Bronchial epithelial cell (primary cell): ENCODE measurements around the gene GLG1. TPM values are rescaled to one million over a fixed set of nuclear protein-coding genes. Genes with fewer than 3 reads are reported as not detected.
A peak's percentile ranks its signal among the peaks of the same experiment; 100 is the strongest.

Source experiments
- DNase-seq: peaks from one replicate; pipeline ENCODE4 v3.0.0-alpha.2; 2010; ENCODE audit warnings: low read depth
- FAIRE-seq: peaks from 2 replicates; lab custom pipeline; 2011; peaks lifted over from hg19 to GRCh38; lab: Jason Lieb, UNC
- H3K27me3 ChIP-seq: 2 replicates; pipeline ENCODE4 v1.5.1; 2011; ENCODE audit warnings: low read length; ENCODE audit not compliant: control insufficient read depth, insufficient read depth
- H3K36me3 ChIP-seq: 2 replicates; pipeline ENCODE4 v1.5.1; 2011; ENCODE audit warnings: low read length; ENCODE audit not compliant: control insufficient read depth, insufficient read depth
- H3K4me3 ChIP-seq: 2 replicates; pipeline ENCODE4 v1.5.1; 2011; ENCODE audit warnings: mild to moderate bottlenecking, low read depth, low read length, control low read depth
- CTCF ChIP-seq: IDR thresholded peaks from 2 replicates; pipeline ENCODE4 v1.5.1; 2011; ENCODE audit warnings: mild to moderate bottlenecking, moderate library complexity, low read length, control low read depth, inconsistent platforms; ENCODE audit not compliant: insufficient read depth, severe bottlenecking
- total RNA-seq: library from RNA; depleted of rRNA; stranded (reverse); fragments of >200 nt; gene quantifications from 2 replicates; pipeline ENCODE4 v1.2.1, GENCODE V29; 2014

Gene GLG1
- total RNA-seq, 1 donor from 2014 or later: 65.0 TPM

GRCh38 chr16:74577882-74578366 is 29.0 kb downstream of the GLG1 start:
- no peak for TF ChIP-seq CTCF
- no peak overlapping the region for H3K4me3 ChIP-seq
- no peaks in the 10 kb centered on the region for H3K36me3 ChIP-seq
- FAIRE-seq (no peak), DNase-seq (peak; percentile 88)
- H3K27me3 ChIP-seq: no peaks in the 10 kb centered on the region

DNA sequence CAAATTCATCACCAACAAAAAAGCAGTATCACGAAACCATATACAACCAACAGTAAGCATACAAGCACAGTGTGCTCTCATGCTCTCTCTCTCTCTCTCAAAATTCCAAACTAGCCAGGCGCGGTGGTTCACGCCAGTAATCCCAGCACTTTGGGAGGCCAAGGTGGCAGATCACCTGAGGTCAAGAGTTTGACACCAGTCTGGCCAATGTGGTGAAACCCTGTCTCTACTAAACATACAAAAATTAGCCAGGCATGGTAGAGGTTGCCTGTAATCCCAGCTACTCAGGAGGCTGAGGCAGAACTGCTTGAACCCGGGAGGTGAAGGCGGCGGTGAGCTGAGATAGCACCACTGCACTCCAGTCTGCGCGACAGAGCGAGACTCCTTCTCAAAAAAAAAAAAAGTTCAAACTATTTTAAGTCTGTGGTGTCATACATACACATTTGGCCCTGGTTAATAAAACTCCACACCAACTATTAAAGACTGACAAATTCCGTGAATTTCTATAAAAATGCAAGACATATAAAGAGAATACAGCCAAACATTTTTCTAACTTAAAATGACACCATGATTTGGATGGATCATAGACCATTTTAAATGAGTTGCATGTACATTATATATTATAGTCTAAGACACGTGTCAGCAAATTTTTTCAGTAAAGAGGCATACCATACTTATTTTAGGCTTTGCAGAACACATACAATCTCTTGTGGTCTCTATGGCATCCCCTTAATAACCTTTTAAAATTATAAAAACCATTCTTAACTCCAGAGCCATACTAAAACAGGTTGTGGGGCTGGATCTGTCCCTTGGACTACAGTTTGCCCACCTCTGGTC is 30.9 kb downstream of the GLG1 start:
- FAIRE-seq: no peak
- TF ChIP-seq CTCF: no peak

DNA sequence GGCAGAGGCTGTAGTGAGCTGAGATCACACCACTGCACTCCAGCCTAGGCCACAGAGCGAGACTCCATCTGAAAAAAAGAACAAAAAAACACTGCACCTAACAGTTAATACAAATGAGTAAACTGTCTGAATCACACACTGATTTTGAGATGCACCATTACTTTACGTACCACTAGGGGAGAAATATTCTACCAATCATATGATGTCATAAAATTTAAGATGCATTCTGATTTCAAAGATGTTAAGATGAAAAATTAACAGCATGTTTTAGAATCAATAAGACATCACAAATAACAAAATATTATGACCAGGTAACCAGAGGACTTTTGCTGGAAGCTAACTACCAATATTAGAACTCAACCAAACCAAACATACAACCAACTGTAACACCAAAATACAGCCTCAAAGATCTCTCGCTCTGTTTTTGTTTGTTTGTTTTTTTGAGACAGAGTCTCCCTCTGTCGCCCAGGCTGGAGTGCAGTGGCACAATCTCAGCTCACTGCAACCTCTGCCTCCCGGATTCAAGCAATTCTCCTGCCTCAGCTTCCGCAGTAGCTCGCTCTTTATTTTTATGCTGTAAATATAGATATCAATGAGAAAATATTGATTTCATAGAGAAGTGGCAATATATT is 31.6 kb downstream of the GLG1 start:
- DNase-seq (no peak), FAIRE-seq (no peak)
- no peaks in the 10 kb centered on the region for H3K36me3 ChIP-seq
- TF ChIP-seq CTCF: no peak
- no peaks in the 10 kb centered on the region for H3K27me3 ChIP-seq
- H3K4me3 ChIP-seq: no peak overlapping the region

More for the DNA sequence above, 30.9 kb downstream of the GLG1 start:
- no peak for DNase-seq
- no peaks in the 10 kb centered on the region for H3K36me3 ChIP-seq
- H3K4me3 ChIP-seq: no peak overlapping the region
- no peaks in the 10 kb centered on the region for H3K27me3 ChIP-seq

GRCh38 chr16:74574146-74574545 is 32.8 kb downstream of the GLG1 start:
- TF ChIP-seq CTCF: no peak
- DNase-seq (no peak), FAIRE-seq (no peak)
- Histone ChIP-seq H3K36me3 (no peaks in the 10 kb centered on the region), H3K4me3 (no peak overlapping the region), H3K27me3 (no peaks in the 10 kb centered on the region)

DNA sequence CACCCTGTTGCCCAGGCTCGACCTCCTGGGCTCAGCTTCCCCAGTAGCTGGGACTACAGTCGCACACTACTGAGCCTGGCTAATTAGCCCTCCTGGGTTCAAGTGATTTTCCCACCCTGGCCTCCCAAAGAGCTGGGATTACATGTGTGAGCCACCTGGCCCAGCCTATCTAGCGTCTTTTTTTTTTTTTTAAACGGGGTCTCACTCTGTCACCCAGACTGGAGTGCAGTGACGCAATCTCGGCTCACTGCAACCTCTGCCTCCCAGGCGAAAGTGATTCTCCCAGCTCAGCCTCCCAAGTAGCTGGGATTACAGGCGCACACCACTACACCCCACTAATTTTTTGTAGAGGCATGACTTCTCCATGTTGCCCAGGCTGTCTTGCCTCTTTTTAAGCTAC is 33.3 kb downstream of the GLG1 start:
- no peaks in the 10 kb centered on the region for H3K27me3 ChIP-seq
- DNase-seq (no peak), FAIRE-seq (no peak)
- H3K4me3 ChIP-seq: no peak overlapping the region
- no peak for TF ChIP-seq CTCF
- H3K36me3 ChIP-seq: no peaks in the 10 kb centered on the region
